GM23248 (cell line): Measurements from ENCODE around the gene RAD51B. TPM values are rescaled to one million over a fixed set of nuclear protein-coding genes. Genes with fewer than 3 reads are reported as not detected.

ENCODE experiments used
- DNase-seq: peaks from one replicate; pipeline ENCODE4 v3.0.0-alpha.2; 2015
- H2AFZ ChIP-seq: fragments of 200-600 bp; sonication (generic); 2 replicates; pipeline ENCODE4 v1.6.1; 2016; ENCODE audit warnings: antibody characterized with exemption
- H3F3A ChIP-seq: fragments of 200-600 bp; sonication (generic); 2 replicates; pipeline ENCODE4 v1.6.1; 2016; ENCODE audit warnings: mild to moderate bottlenecking, antibody characterized with exemption, mixed run types; ENCODE audit not compliant: insufficient read depth
- H3K27ac ChIP-seq: fragments of 200-600 bp; sonication (generic); 2 replicates; pipeline ENCODE4 v1.5.1; 2016; ENCODE audit warnings: mild to moderate bottlenecking
- H3K27me3 ChIP-seq: fragments of 200-600 bp; sonication (generic); replicated peaks from 2 replicates; pipeline ENCODE4 v1.6.1; 2016; ENCODE audit warnings: mild to moderate bottlenecking; ENCODE audit not compliant: insufficient read depth
- H3K36me3 ChIP-seq: fragments of 200-600 bp; sonication (generic); 2 replicates; pipeline ENCODE4 v1.6.1; 2016; ENCODE audit warnings: low read depth, mild to moderate bottlenecking
- H3K4me1 ChIP-seq: fragments of 200-600 bp; sonication (generic); 2 replicates; pipeline ENCODE4 v1.6.1; 2016; ENCODE audit warnings: mild to moderate bottlenecking; ENCODE audit not compliant: insufficient read depth
- H3K4me2 ChIP-seq: fragments of 200-600 bp; sonication (generic); one replicate; pipeline ENCODE4 v1.6.1; 2016; ENCODE audit warnings: mild to moderate bottlenecking; ENCODE audit not compliant: unreplicated experiment
- H3K4me3 ChIP-seq: fragments of 200-600 bp; sonication (generic); 2 replicates; pipeline ENCODE4 v1.5.1; 2016; ENCODE audit warnings: mild to moderate bottlenecking
- H3K79me2 ChIP-seq: fragments of 200-600 bp; sonication (generic); 2 replicates; pipeline ENCODE4 v1.6.1; 2016; ENCODE audit warnings: mild to moderate bottlenecking; ENCODE audit not compliant: insufficient read depth
- H3K9ac ChIP-seq: fragments of 200-600 bp; sonication (generic); 2 replicates; pipeline ENCODE4 v1.6.1; 2016; ENCODE audit warnings: mild to moderate bottlenecking
- H3K9me2 ChIP-seq: fragments of 200-600 bp; sonication (generic); 2 replicates; pipeline ENCODE4 v1.6.1; 2016; ENCODE audit warnings: mixed run types, mild to moderate bottlenecking, moderate library complexity; ENCODE audit not compliant: insufficient read depth
- H3K9me3 ChIP-seq: fragments of 200-600 bp; sonication (generic); one replicate; pipeline ENCODE4 v1.6.1; 2017; ENCODE audit warnings: low read depth
- H4K20me1 ChIP-seq: fragments of 200-600 bp; sonication (generic); 2 replicates; pipeline ENCODE4 v1.6.0; 2016; ENCODE audit not compliant: insufficient read depth
- EZH2 ChIP-seq: fragments of 200-600 bp; sonication (generic); IDR thresholded peaks from 2 replicates; pipeline ENCODE4 v1.6.1; 2018; ENCODE audit warnings: antibody characterized with exemption, mild to moderate bottlenecking; ENCODE audit not compliant: insufficient read depth, poor library complexity, severe bottlenecking
- EZH2phosphoT487 ChIP-seq: fragments of 200-600 bp; sonication (generic); IDR thresholded peaks from 2 replicates; pipeline ENCODE4 v1.6.1; 2018; ENCODE audit warnings: antibody characterized with exemption, moderate library complexity, mild to moderate bottlenecking, low read depth; ENCODE audit not compliant: insufficient read depth
- WGBS, 2 experiments: methylation state at CpG; one replicate each; pipeline ENCODE4 v1.1.6; 2015 to 2017; ENCODE audit warnings: low lambda C conversion rate in 2 of 2, low coverage in 1 of 2; ENCODE audit errors: missing lambda C conversion rate in 2 of 2; 5-methylcytosine and 5-hydroxymethylcytosine counted together
- in situ Hi-C: fragments of 300-500 bp; cut with MboI; formaldehyde crosslinking; loops from 2 replicates; pipeline ENCODE4 v1.15.0; 2020
- polyA plus RNA-seq: library from polyadenylated mRNA; unstranded; fragments of >200 nt; fragmentation: Nextera tagmentation; extraction: Ambion mirVana; gene quantifications from 2 replicates; pipeline ENCODE4 v1.2.1, GENCODE V29; 2016
- total RNA-seq: library from RNA; depleted of rRNA; stranded (reverse); fragments of >200 nt; shearing (Covaris generic); gene quantifications from 2 replicates; pipeline ENCODE4 v1.2.3, GENCODE V29; 2014

RAD51B gene
- total and polyA plus RNA-seq, 2 experiments from 2014 or later: 4.0 to 8.8 TPM

DNA sequence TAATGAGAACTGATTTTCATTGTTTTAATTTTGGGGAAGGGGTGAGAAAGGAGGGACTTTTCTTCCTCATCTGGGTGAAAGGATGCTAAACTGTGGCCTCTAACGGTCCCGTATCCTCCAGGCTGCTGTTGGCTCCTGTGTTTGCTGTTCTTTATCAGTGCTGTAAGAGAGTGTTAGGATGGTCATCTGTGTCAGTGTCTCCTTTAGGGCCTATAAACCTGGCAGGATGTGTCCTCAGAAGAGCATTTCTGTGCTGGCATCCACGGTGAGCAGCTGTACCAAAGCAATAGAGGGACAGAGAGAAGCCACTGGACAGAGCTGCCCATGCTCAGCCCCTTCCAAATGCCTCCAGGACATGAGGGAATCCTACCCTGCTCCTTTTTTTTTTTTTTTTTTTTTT lies 720.2 kb downstream of the RAD51B start:
- TF ChIP-seq EZH2phosphoT487: no peak
- TF ChIP-seq EZH2: no peak
- WGBS, 2 experiments: 95 to 99% methylated on average over 3 of the region's 3 CpGs

DNA sequence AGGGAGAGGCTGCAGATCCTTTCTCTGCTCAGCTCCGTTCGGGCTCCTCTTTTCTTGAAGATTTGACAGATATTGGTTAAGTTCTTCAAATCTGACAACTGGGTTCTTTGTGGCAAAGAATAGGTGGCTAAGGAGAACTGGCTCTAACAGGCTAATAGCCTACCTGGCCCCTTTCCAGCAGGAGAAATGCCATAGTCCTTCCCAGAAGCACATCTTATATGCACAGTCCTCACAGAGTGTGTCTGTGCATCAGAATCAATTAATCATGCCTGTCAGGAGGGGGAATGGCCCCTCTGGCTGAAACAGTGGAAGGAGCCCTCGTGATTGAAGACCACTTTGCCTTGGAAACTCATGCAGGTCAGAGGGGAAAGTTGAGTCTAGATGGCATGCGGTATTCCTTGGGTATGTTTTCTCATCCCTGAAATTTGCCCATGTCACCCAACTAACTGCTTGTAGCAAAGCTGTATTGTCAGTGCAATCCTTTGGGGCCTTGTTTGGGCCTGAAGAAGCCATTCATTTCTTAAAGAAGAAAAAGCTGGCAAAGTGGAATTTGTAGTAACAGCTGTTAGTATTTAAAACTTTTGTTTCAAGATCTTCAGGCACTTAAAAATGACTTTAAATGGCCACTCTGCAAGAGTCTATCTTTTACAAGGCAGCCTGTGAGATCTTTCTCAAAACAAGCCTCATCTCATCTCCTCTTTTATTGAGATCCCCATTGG lies 721.8 kb downstream of the RAD51B start:
- in situ Hi-C loops: no loop called here

More for the DNA sequence above, 720.2 kb downstream of the RAD51B start:
- DNase-seq: no peak
- peaks cover 41% of the 10 kb centered on the region for H3F3A ChIP-seq
- in situ Hi-C loops: no loop called here
- no peaks in the 10 kb centered on the region for H4K20me1 ChIP-seq
- no peak overlapping the region for H2AFZ ChIP-seq
- no peak overlapping the region for H3K27ac ChIP-seq
- no peaks in the 10 kb centered on the region for H3K36me3 ChIP-seq
- no peak overlapping the region for H3K4me2 ChIP-seq
- no peak overlapping the region for H3K9ac ChIP-seq
- H3K4me1 ChIP-seq: peaks cover 43% of the 10 kb centered on the region
- no peaks in the 10 kb centered on the region for H3K79me2 ChIP-seq
- no peaks in the 10 kb centered on the region for H3K9me2 ChIP-seq
- no peaks in the 10 kb centered on the region for H3K27me3 ChIP-seq
- H3K9me3 ChIP-seq: no peaks in the 10 kb centered on the region
- no peak overlapping the region for H3K4me3 ChIP-seq

DNA sequence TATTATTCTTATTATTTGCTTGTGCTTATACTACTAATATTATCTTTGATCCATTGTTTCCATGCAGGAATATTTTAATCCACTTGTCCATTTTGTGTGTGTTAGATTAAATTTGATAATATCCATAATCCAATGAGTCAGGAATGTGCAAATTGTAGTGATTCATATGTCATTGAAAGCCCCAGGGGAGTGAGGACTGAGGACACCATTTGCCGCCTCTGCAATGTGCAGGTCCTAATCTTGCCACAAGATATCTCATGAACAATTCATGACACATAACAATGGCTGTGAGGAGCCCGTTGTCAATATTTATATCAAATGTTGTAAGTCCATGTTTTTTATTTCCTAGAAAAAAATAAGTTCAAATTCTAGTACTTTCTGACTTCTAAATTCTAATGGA lies 722.8 kb downstream of the RAD51B start:
- Histone ChIP-seq H3K9ac (no peak overlapping the region), H3K79me2 (0 out of 2 replicates have a peak, but pooled peaks cover 6% of the 10 kb centered on the region), H2AFZ (0 out of 2 replicates have a peak overlapping the region, but pooled peaks have one; percentile 12), H3K4me3 (no peak overlapping the region), H3K27me3 (no peaks in the 10 kb centered on the region), H3K36me3 (no peaks in the 10 kb centered on the region), H3K9me2 (no peaks in the 10 kb centered on the region), H3K4me2 (peak overlapping the region; percentile 24), H3K9me3 (no peaks in the 10 kb centered on the region), H3K27ac (peak overlapping the region; percentile 81), H3F3A (peaks cover 46% of the 10 kb centered on the region), H3K4me1 (peaks cover 49% of the 10 kb centered on the region), H4K20me1 (no peaks in the 10 kb centered on the region)
- in situ Hi-C loops: no loop called here
- 28 to 32% methylated on average over 2 of the region's 2 CpGs for WGBS, 2 experiments
- peak; percentile 26 for DNase-seq
- no peak for TF ChIP-seq EZH2
- no peak for TF ChIP-seq EZH2phosphoT487

More for the DNA sequence above, 721.8 kb downstream of the RAD51B start:
- Histone ChIP-seq H3K9me2 (no peaks in the 10 kb centered on the region), H3F3A (peaks cover 41% of the 10 kb centered on the region), H3K9me3 (no peaks in the 10 kb centered on the region), H3K4me2 (no peak overlapping the region), H3K79me2 (0 out of 2 replicates have a peak, but pooled peaks cover 6% of the 10 kb centered on the region), H3K27ac (no peak overlapping the region), H3K27me3 (no peaks in the 10 kb centered on the region), H3K9ac (no peak overlapping the region), H4K20me1 (no peaks in the 10 kb centered on the region), H3K4me3 (no peak overlapping the region), H3K36me3 (no peaks in the 10 kb centered on the region), H3K4me1 (peaks cover 42% of the 10 kb centered on the region), H2AFZ (no peak overlapping the region)
- TF ChIP-seq EZH2phosphoT487 (no peak), EZH2 (no peak)
- 83 to 86% methylated on average over 4 of the region's 4 CpGs for WGBS, 2 experiments
- no peak for DNase-seq

- Histone ChIP-seq H4K20me1 (no peaks in the 10 kb centered on the region), H3K27ac (peak overlapping the region; percentile 81), H2AFZ (no peak overlapping the region), H3K9me2 (no peaks in the 10 kb centered on the region), H3K4me1 (peaks cover 58% of the 10 kb centered on the region), H3K4me2 (peak overlapping the region; percentile 49), H3K9me3 (no peaks in the 10 kb centered on the region), H3K36me3 (no peaks in the 10 kb centered on the region), H3F3A (peaks cover 53% of the 10 kb centered on the region), H3K27me3 (no peaks in the 10 kb centered on the region), H3K4me3 (peak overlapping the region; percentile 38), H3K9ac (peak overlapping the region; percentile 43; the same call in 1 of the 2 replicates), H3K79me2 (0 out of 2 replicates have a peak, but pooled peaks cover 6% of the 10 kb centered on the region)
- WGBS, 2 experiments: 67 to 70% methylated on average over 3 of the region's 3 CpGs
- no peak for DNase-seq
- in situ Hi-C loops: no loop called here
- TF ChIP-seq EZH2 (no peak), EZH2phosphoT487 (no peak)
Observed at GRCh38 chr14:68543516-68543915, 723.9 kb downstream of the RAD51B start.
